NT2/D1 (cell line): Measurements from ENCODE around the gene PTPRN2.

Experiments used
- DNase-seq: peaks from one replicate; pipeline ENCODE4 v3.0.0-alpha.2; 2011; ENCODE audit warnings: low read depth, low spot score
- H3K27me3 ChIP-seq: 2 replicates; pipeline ENCODE4 v1.6.0; 2011; ENCODE audit warnings: mild to moderate bottlenecking; ENCODE audit not compliant: insufficient read length, insufficient read depth
- H3K36me3 ChIP-seq: 2 replicates; pipeline ENCODE4 v1.6.1; 2011; ENCODE audit warnings: mild to moderate bottlenecking, low read length, mixed read lengths; ENCODE audit not compliant: insufficient read depth, insufficient read length
- H3K4me1 ChIP-seq: 2 replicates; pipeline ENCODE4 v1.5.1; 2011; ENCODE audit not compliant: insufficient read depth, insufficient read length
- H3K4me3 ChIP-seq: 2 replicates; pipeline ENCODE4 v1.5.1; 2011; ENCODE audit warnings: low read depth; ENCODE audit not compliant: insufficient read length
- H3K9ac ChIP-seq: 2 replicates; pipeline ENCODE4 v1.6.0; 2011; ENCODE audit warnings: low read depth; ENCODE audit not compliant: insufficient read length
- H3K9me3 ChIP-seq: 2 replicates; pipeline ENCODE4 v1.5.1; 2011; ENCODE audit warnings: mild to moderate bottlenecking, low read length; ENCODE audit not compliant: insufficient read depth
- SUZ12 ChIP-seq: IDR thresholded peaks from 2 replicates; pipeline ENCODE4 v1.6.1; 2011; ENCODE audit not compliant: insufficient read length, insufficient read depth; ENCODE audit errors: extremely low read depth
- YY1 ChIP-seq: IDR thresholded peaks from 2 replicates; pipeline ENCODE4 v1.6.1; 2011; ENCODE audit not compliant: insufficient read length, insufficient read depth
- ZNF274 ChIP-seq: IDR thresholded peaks from 2 replicates; pipeline ENCODE4 v1.6.1; 2011; ENCODE audit warnings: mild to moderate bottlenecking, low read depth, low read length

Gene PTPRN2

GRCh38 chr7:158404031-158404761, 183.4 kb downstream of the PTPRN2 start:
- Histone ChIP-seq H3K9me3 (peaks cover 3% of the 10 kb centered on the region; the same call in 1 of the 2 replicates), H3K27me3 (no peaks in the 10 kb centered on the region), H3K36me3 (no peaks in the 10 kb centered on the region), H3K4me3 (no peak overlapping the region), H3K9ac (no peak overlapping the region), H3K4me1 (peaks cover 3% of the 10 kb centered on the region)
- DNase-seq = no peak
- TF ChIP-seq ZNF274 (no peak), SUZ12 (no peak), YY1 (no peak)

- H3K4me1 ChIP-seq = peaks cover 3% of the 10 kb centered on the region
- no peaks in the 10 kb centered on the region for H3K36me3 ChIP-seq
- TF ChIP-seq ZNF274 = no peak
- H3K9me3 ChIP-seq = peaks cover 12% of the 10 kb centered on the region; the same call in 1 of the 2 replicates
- H3K4me3 ChIP-seq = no peak overlapping the region
- no peak for DNase-seq
- no peaks in the 10 kb centered on the region for H3K27me3 ChIP-seq
- H3K9ac ChIP-seq = no peak overlapping the region
These were observed 184.4 kb downstream of the PTPRN2 start for GRCh38 chr7:158403013-158403821.

- peaks cover 3% of the 10 kb centered on the region for H3K4me1 ChIP-seq
- TF ChIP-seq ZNF274 (no peak), YY1 (no peak), SUZ12 (no peak)
- no peaks in the 10 kb centered on the region for H3K27me3 ChIP-seq
- H3K36me3 ChIP-seq = no peaks in the 10 kb centered on the region
- H3K4me3 ChIP-seq = no peak overlapping the region
- DNase-seq = no peak
- H3K9ac ChIP-seq = no peak overlapping the region
- H3K9me3 ChIP-seq = peaks cover 17% of the 10 kb centered on the region; the same call in 1 of the 2 replicates
These were observed 185.2 kb downstream of the PTPRN2 start for GRCh38 chr7:158402471-158402870.

GRCh38 chr7:158401826-158402225, 185.8 kb downstream of the PTPRN2 start:
- Histone ChIP-seq H3K4me3 (no peak overlapping the region), H3K9me3 (peaks cover 17% of the 10 kb centered on the region; the same call in 1 of the 2 replicates), H3K4me1 (peaks cover 3% of the 10 kb centered on the region), H3K36me3 (no peaks in the 10 kb centered on the region), H3K27me3 (no peaks in the 10 kb centered on the region), H3K9ac (no peak overlapping the region)
- TF ChIP-seq SUZ12 = no peak
- no peak for TF ChIP-seq ZNF274
- TF ChIP-seq YY1 = no peak
- DNase-seq = no peak

- Histone ChIP-seq H3K4me3 (no peak overlapping the region), H3K36me3 (no peaks in the 10 kb centered on the region), H3K27me3 (no peaks in the 10 kb centered on the region), H3K4me1 (peaks cover 5% of the 10 kb centered on the region), H3K9ac (no peak overlapping the region), H3K9me3 (peaks cover 17% of the 10 kb centered on the region; the same call in 1 of the 2 replicates)
- TF ChIP-seq ZNF274 (no peak), YY1 (no peak), SUZ12 (no peak)
- no peak for DNase-seq
These were observed 186.3 kb downstream of the PTPRN2 start for GRCh38 chr7:158401295-158401694.

- no peak overlapping the region for H3K9ac ChIP-seq
- H3K27me3 ChIP-seq = no peaks in the 10 kb centered on the region
- H3K36me3 ChIP-seq = no peaks in the 10 kb centered on the region
- TF ChIP-seq ZNF274 = no peak
- TF ChIP-seq YY1 = no peak
- no peak for TF ChIP-seq SUZ12
- H3K4me3 ChIP-seq = no peak overlapping the region
- DNase-seq = no peak
- peaks cover 5% of the 10 kb centered on the region for H3K4me1 ChIP-seq
- H3K9me3 ChIP-seq = peaks cover 17% of the 10 kb centered on the region; the same call in 1 of the 2 replicates
These were observed 186.9 kb downstream of the PTPRN2 start for GRCh38 chr7:158400601-158401225.

- TF ChIP-seq YY1 (no peak), ZNF274 (no peak), SUZ12 (no peak)
- H3K27me3 ChIP-seq = no peaks in the 10 kb centered on the region
- H3K4me3 ChIP-seq = no peak overlapping the region
- DNase-seq = no peak
- H3K9ac ChIP-seq = no peak overlapping the region
- H3K4me1 ChIP-seq = peaks cover 5% of the 10 kb centered on the region
- H3K36me3 ChIP-seq = no peaks in the 10 kb centered on the region
- H3K9me3 ChIP-seq = peaks cover 17% of the 10 kb centered on the region; the same call in 1 of the 2 replicates
These were observed 187.9 kb downstream of the PTPRN2 start for GRCh38 chr7:158399762-158400161.
